GM21423 (cell line): Measurements from ENCODE around the gene CNPY4.

Experiments used
- ATAC-seq: cut with Tn5 transposase; IDR thresholded peaks from one replicate; pipeline ENCODE4 v1.9.1; 2021; ENCODE audit warnings: mild to moderate bottlenecking, moderate library complexity; ENCODE audit not compliant: unreplicated experiment

CNPY4 gene

GRCh38 chr7:100119072-100119969 lies at the start of gene CNPY4, which contains the start of gene TAF6:
CNPY4 (plus strand) TSS chr7:100119634; CDS start chr7:100119745, 111 bp downstream.
TAF6 (minus strand) TSS chr7:100119358; CDS start chr7:100114209, 5,149 bp downstream.
- ATAC-seq, result peak; percentile 69

- no peak for ATAC-seq
These were observed 49.4 kb upstream of the CNPY4 start for GRCh38 chr7:100069991-100070390.

GRCh38 chr7:100071018-100071723 lies 48.3 kb upstream of the CNPY4 start:
- no peak for ATAC-seq

GRCh38 chr7:100072462-100072861 lies 47.0 kb upstream of the CNPY4 start:
- no peak for ATAC-seq

- ATAC-seq, result no peak
These were observed 44.6 kb upstream of the CNPY4 start for GRCh38 chr7:100074841-100075240.

- ATAC-seq, result no peak
These were observed 44.0 kb upstream of the CNPY4 start for GRCh38 chr7:100075418-100075817.

GRCh38 chr7:100077205-100077604 lies 42.2 kb upstream of the CNPY4 start:
- ATAC-seq, result no peak

- no peak for ATAC-seq
These were observed 40.3 kb upstream of the CNPY4 start for GRCh38 chr7:100079024-100079560.

GRCh38 chr7:100080907-100081534 lies 38.4 kb upstream of the CNPY4 start:
- no peak for ATAC-seq

- ATAC-seq, result peak; percentile 77
These were observed 37.8 kb upstream of the CNPY4 start, which contains the start of gene ZNF3 for GRCh38 chr7:100081535-100082102. ZNF3 (minus strand) TSS chr7:100081723; CDS start chr7:100077357, 4,366 bp downstream.

GRCh38 chr7:100082978-100083377 lies 36.5 kb upstream of the CNPY4 start:
- no peak for ATAC-seq

GRCh38 chr7:100085515-100085914 lies 33.9 kb upstream of the CNPY4 start:
- no peak for ATAC-seq

GRCh38 chr7:100087055-100087750 lies 32.2 kb upstream of the CNPY4 start:
- no peak for ATAC-seq

GRCh38 chr7:100088095-100088620 lies 31.3 kb upstream of the CNPY4 start:
- peak; percentile 13 for ATAC-seq

GRCh38 chr7:100088621-100089457 lies 30.6 kb upstream of the CNPY4 start, which contains the start of gene COPS6:
COPS6 (plus strand) TSS chr7:100088969; CDS start chr7:100088991, 22 bp downstream.
- ATAC-seq, result peak; percentile 72

GRCh38 chr7:100089458-100090196 lies 29.8 kb upstream of the CNPY4 start:
- no peak for ATAC-seq

- no peak for ATAC-seq
These were observed 28.7 kb upstream of the CNPY4 start for GRCh38 chr7:100090527-100091410.
